Neural cell (in vitro differentiated cells): ENCODE measurements around the gene ADAMTS16. TPM values are rescaled to one million over a fixed set of nuclear protein-coding genes. Genes with fewer than 3 reads are reported as not detected.

ENCODE experiments used
- H2AFZ ChIP-seq: fragments of 200-600, 300-800 bp; sonication (generic), shearing (Covaris generic); 2 replicates; pipeline ENCODE4 v1.6.0; 2014; ENCODE audit warnings: low read depth, mild to moderate bottlenecking, antibody characterized with exemption, low read length, moderate library complexity
- H3F3A ChIP-seq: fragments of 200-600 bp; shearing (Covaris generic); 2 replicates; pipeline ENCODE4 v1.6.1; 2016; ENCODE audit warnings: mild to moderate bottlenecking, moderate library complexity, mixed read lengths, antibody characterized with exemption, low read length; ENCODE audit not compliant: insufficient read depth, poor library complexity, severe bottlenecking
- H3K27ac ChIP-seq: fragments of 200-600, 300-800 bp; sonication (generic), shearing (Covaris generic); 2 replicates; pipeline ENCODE4 v1.5.1; 2014; ENCODE audit warnings: mild to moderate bottlenecking, low read length, moderate library complexity
- H3K27me3 ChIP-seq: fragments of 300-800, 200-600 bp; sonication (generic), shearing (Covaris generic); 2 replicates; pipeline ENCODE4 v1.6.0; 2014; ENCODE audit warnings: mild to moderate bottlenecking, low read depth, low read length, moderate library complexity; ENCODE audit not compliant: insufficient read depth
- H3K36me3 ChIP-seq: fragments of 300-800, 200-600 bp; sonication (generic), shearing (Covaris generic); 2 replicates; pipeline ENCODE4 v1.5.1; 2014; ENCODE audit warnings: mild to moderate bottlenecking, antibody characterized with exemption, low read length, moderate library complexity; ENCODE audit not compliant: insufficient read depth
- H3K4me2 ChIP-seq: fragments of 300-800, 200-600 bp; sonication (generic), shearing (Covaris generic); 2 replicates; pipeline ENCODE4 v1.6.0; 2014; ENCODE audit warnings: mild to moderate bottlenecking, low read length
- H3K4me3 ChIP-seq: fragments of 300-800, 200-600 bp; sonication (generic), shearing (Covaris generic); 2 replicates; pipeline ENCODE4 v1.5.1; 2014; ENCODE audit warnings: mild to moderate bottlenecking, low read length, moderate library complexity
- H3K79me2 ChIP-seq: fragments of 200-600 bp; shearing (Covaris generic); replicated peaks from 2 replicates; pipeline ENCODE4 v1.6.0; 2014; ENCODE audit warnings: mild to moderate bottlenecking, low read length, moderate library complexity; ENCODE audit not compliant: insufficient read depth
- H3K9ac ChIP-seq: fragments of 300-800, 200-600 bp; sonication (generic), shearing (Covaris generic); 2 replicates; pipeline ENCODE4 v1.6.1; 2016; ENCODE audit warnings: mild to moderate bottlenecking, low read length, mixed read lengths
- H3K9me2 ChIP-seq: fragments of 200-600 bp; shearing (Covaris generic); 2 replicates; pipeline ENCODE4 v1.6.1; 2016; ENCODE audit warnings: mild to moderate bottlenecking, low read length, mixed read lengths; ENCODE audit not compliant: insufficient read depth
- H3K9me3 ChIP-seq: fragments of 200-600, 300-800 bp; sonication (generic), shearing (Covaris generic); 2 replicates; pipeline ENCODE4 v1.6.1; 2016; ENCODE audit warnings: mild to moderate bottlenecking, mixed run types, low read length, moderate library complexity, mixed read lengths
- H4K20me1 ChIP-seq: fragments of 200-600 bp; shearing (Covaris generic); 2 replicates; pipeline ENCODE4 v1.6.1; 2016; ENCODE audit warnings: mild to moderate bottlenecking, mixed run types; ENCODE audit not compliant: insufficient read depth
- EP300 ChIP-seq: fragments of 450-650 bp; conservative IDR thresholded peaks from 2 replicates; pipeline ENCODE4 v1.6.1; 2014; ENCODE audit warnings: antibody characterized with exemption, mild to moderate bottlenecking, moderate library complexity; ENCODE audit not compliant: poor library complexity, severe bottlenecking
- EZH2 ChIP-seq: fragments of 200-600, 300-800 bp; shearing (Covaris generic), sonication (generic); IDR thresholded peaks from 2 replicates; pipeline ENCODE4 v1.6.1; 2014; ENCODE audit warnings: antibody characterized with exemption, low read length, borderline replicate concordance, mild to moderate bottlenecking; ENCODE audit not compliant: insufficient read depth, poor library complexity, severe bottlenecking
- MXI1 ChIP-seq: fragments of 450-650 bp; conservative IDR thresholded peaks from 2 replicates; pipeline ENCODE4 v1.6.1; 2014; ENCODE audit warnings: antibody characterized with exemption, mild to moderate bottlenecking; ENCODE audit not compliant: poor library complexity, severe bottlenecking
- POLR2AphosphoS5 ChIP-seq: IDR thresholded peaks from 2 replicates; pipeline ENCODE4 v1.6.1; 2012
- RAD21 ChIP-seq: fragments of 450-650 bp; conservative IDR thresholded peaks from 2 replicates; pipeline ENCODE4 v1.6.1; 2014; ENCODE audit warnings: antibody characterized with exemption, mild to moderate bottlenecking, moderate library complexity
- SMC3 ChIP-seq: fragments of 450-650 bp; conservative IDR thresholded peaks from 2 replicates; pipeline ENCODE4 v1.6.1; 2014; ENCODE audit warnings: antibody characterized with exemption, mild to moderate bottlenecking, moderate library complexity; ENCODE audit not compliant: poor library complexity
- TAF1 ChIP-seq: IDR thresholded peaks from 2 replicates; pipeline ENCODE4 v1.6.1; 2012; ENCODE audit warnings: low read depth
- polyA plus RNA-seq: library from polyadenylated mRNA; depleted of rRNA; stranded (reverse); fragments of >200 nt; gene quantifications from 2 replicates; pipeline ENCODE4 v1.2.3, GENCODE V29; 2014
- TF ChIP-seq, protein P1 (sequence below): IDR thresholded peaks from 2 replicates; pipeline ENCODE4 v1.6.1; 2012; ENCODE audit warnings: borderline replicate concordance
- TF ChIP-seq, protein P2 (sequence below): fragments of 450-650 bp; IDR thresholded peaks from 2 replicates; pipeline ENCODE4 v1.5.1; 2014; ENCODE audit warnings: antibody characterized with exemption, mild to moderate bottlenecking, moderate library complexity; ENCODE audit not compliant: poor library complexity, severe bottlenecking

Gene ADAMTS16
- polyA plus RNA-seq, 1 donor from 2014 or later: 1.3 TPM

DNA sequence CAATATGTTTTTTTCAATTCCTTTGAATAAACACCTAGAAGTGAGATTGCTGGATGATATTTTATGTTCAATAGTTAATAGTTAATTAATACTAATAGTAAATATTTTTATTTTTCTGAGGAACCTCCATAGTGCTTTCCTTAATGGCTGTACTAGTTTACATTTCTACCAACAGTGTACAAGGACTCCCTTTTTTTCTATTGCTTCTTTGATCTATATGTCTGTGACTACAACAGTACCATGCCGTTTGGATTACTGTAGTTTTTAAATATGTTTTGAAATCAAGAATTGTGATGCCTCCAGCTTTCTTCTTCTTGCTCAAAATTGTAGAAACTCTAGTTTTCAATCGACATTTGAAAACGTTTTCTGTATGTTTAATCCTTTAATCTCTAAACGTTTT, 39.5 kb upstream of the ADAMTS16 start:
- no peaks in the 10 kb centered on the region for H3K79me2 ChIP-seq
- no peaks in the 10 kb centered on the region for H3K9me3 ChIP-seq
- no peak overlapping the region for H3K27ac ChIP-seq
- H4K20me1 ChIP-seq: no peaks in the 10 kb centered on the region
- H3K4me3 ChIP-seq: no peak overlapping the region
- H3K4me2 ChIP-seq: no peak overlapping the region
- no peaks in the 10 kb centered on the region for H3K9me2 ChIP-seq
- H3K36me3 ChIP-seq: no peaks in the 10 kb centered on the region
- no peaks in the 10 kb centered on the region for H3K27me3 ChIP-seq
- TF ChIP-seq RAD21: no peak
- TF ChIP-seq, protein P1, sequence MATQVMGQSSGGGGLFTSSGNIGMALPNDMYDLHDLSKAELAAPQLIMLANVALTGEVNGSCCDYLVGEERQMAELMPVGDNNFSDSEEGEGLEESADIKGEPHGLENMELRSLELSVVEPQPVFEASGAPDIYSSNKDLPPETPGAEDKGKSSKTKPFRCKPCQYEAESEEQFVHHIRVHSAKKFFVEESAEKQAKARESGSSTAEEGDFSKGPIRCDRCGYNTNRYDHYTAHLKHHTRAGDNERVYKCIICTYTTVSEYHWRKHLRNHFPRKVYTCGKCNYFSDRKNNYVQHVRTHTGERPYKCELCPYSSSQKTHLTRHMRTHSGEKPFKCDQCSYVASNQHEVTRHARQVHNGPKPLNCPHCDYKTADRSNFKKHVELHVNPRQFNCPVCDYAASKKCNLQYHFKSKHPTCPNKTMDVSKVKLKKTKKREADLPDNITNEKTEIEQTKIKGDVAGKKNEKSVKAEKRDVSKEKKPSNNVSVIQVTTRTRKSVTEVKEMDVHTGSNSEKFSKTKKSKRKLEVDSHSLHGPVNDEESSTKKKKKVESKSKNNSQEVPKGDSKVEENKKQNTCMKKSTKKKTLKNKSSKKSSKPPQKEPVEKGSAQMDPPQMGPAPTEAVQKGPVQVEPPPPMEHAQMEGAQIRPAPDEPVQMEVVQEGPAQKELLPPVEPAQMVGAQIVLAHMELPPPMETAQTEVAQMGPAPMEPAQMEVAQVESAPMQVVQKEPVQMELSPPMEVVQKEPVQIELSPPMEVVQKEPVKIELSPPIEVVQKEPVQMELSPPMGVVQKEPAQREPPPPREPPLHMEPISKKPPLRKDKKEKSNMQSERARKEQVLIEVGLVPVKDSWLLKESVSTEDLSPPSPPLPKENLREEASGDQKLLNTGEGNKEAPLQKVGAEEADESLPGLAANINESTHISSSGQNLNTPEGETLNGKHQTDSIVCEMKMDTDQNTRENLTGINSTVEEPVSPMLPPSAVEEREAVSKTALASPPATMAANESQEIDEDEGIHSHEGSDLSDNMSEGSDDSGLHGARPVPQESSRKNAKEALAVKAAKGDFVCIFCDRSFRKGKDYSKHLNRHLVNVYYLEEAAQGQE: no peak
- no peak for TF ChIP-seq MXI1
- no peak for TF ChIP-seq EZH2
- TF ChIP-seq, protein P2, sequence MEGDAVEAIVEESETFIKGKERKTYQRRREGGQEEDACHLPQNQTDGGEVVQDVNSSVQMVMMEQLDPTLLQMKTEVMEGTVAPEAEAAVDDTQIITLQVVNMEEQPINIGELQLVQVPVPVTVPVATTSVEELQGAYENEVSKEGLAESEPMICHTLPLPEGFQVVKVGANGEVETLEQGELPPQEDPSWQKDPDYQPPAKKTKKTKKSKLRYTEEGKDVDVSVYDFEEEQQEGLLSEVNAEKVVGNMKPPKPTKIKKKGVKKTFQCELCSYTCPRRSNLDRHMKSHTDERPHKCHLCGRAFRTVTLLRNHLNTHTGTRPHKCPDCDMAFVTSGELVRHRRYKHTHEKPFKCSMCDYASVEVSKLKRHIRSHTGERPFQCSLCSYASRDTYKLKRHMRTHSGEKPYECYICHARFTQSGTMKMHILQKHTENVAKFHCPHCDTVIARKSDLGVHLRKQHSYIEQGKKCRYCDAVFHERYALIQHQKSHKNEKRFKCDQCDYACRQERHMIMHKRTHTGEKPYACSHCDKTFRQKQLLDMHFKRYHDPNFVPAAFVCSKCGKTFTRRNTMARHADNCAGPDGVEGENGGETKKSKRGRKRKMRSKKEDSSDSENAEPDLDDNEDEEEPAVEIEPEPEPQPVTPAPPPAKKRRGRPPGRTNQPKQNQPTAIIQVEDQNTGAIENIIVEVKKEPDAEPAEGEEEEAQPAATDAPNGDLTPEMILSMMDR: no peak
- TF ChIP-seq POLR2AphosphoS5: no peak
- no peak for TF ChIP-seq EP300
- no peak for TF ChIP-seq TAF1
- no peak for TF ChIP-seq SMC3
- H3F3A ChIP-seq: no peaks in the 10 kb centered on the region
- H3K9ac ChIP-seq: no peak overlapping the region
- H2AFZ ChIP-seq: no peak overlapping the region

DNA sequence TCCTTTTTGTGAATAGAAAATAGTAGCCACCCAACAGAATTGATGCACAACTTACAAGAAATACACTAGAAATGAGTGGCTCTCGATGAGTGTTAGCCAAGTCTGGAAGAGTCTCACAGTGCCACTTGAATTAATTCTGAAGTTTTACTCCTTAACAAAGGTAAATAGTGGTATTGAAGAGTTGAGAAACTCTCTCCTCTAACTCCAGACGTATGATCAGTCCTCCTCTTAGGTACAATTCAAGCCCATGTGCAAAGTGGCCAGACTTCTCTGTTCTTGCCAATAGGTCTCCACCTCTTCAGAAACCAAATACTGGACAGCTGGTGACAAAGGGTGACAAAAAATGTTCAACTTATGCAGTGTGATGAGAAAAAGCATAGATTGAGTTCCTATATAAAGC, 38.5 kb upstream of the ADAMTS16 start:
- Histone ChIP-seq H4K20me1 (no peaks in the 10 kb centered on the region), H3K36me3 (no peaks in the 10 kb centered on the region), H3K9me2 (no peaks in the 10 kb centered on the region), H3K4me2 (no peak overlapping the region), H3F3A (no peaks in the 10 kb centered on the region), H3K9me3 (no peaks in the 10 kb centered on the region), H3K4me3 (no peak overlapping the region), H3K27me3 (no peaks in the 10 kb centered on the region), H3K27ac (no peak overlapping the region), H2AFZ (no peak overlapping the region), H3K9ac (no peak overlapping the region), H3K79me2 (no peaks in the 10 kb centered on the region)
- TF ChIP-seq MXI1 (no peak), SMC3 (no peak), EZH2 (no peak), TAF1 (no peak), POLR2AphosphoS5 (no peak), EP300 (no peak), RAD21 (no peak)
- TF ChIP-seq, protein P2: no peak
- TF ChIP-seq, protein P1: no peak
